Activated naive CD4-positive, alpha-beta T cell treated with anti-CD3 and anti-CD28 coated beads, Interleukin-2, amount 50 U/mL, for 72 hours (primary cell): ENCODE results near the gene PCDHGB3. TPM values are rescaled to one million over a fixed set of nuclear protein-coding genes. Genes with fewer than 3 reads are reported as not detected.
A peak's percentile ranks its signal among the peaks of the same experiment; 100 is the strongest.
"Not testable (repeated sequence)": the region's sequence is repeated elsewhere in the genome, so short reads cannot be mapped to it uniquely, and the experiment has no call there.

Experiments used
- ATAC-seq, 2 donors: fragments of 150-1000 bp; cut with Tn5 transposase; 2 replicates each; pipeline ENCODE4 v1.10.0; 2021; ENCODE audit warnings: mild to moderate bottlenecking in 2 of 2, moderate library complexity in 2 of 2
- DNase-seq, 2 donors: peaks; one replicate each; pipeline ENCODE4 v3.0.0; 2021 to 2022; ENCODE audit warnings: low spot score in 2 of 2
- H3K27ac Mint-ChIP-seq, 2 donors: one replicate each; pipeline ENCODE4 v1.8.0; 2022; ENCODE audit warnings: mild to moderate bottlenecking in 2 of 2, mixed read lengths in 2 of 2
- H3K36me3 Mint-ChIP-seq, 2 donors: one replicate each; pipeline ENCODE4 v1.8.0; 2022; ENCODE audit warnings: mixed read lengths in 2 of 2
- H3K9me3 Mint-ChIP-seq, 2 donors: one replicate each; pipeline ENCODE4 v1.8.0; 2022; ENCODE audit warnings: mixed read lengths in 2 of 2
- total RNA-seq, 2 donors: library from RNA; stranded (reverse); gene quantifications; one replicate each; pipeline ENCODE4 v1.2.3, GENCODE V29; 2022

The PCDHGB3 gene
- total RNA-seq, 2 donors from 2014 or later: 0.09 to 0.14 TPM

- H3K27ac Mint-ChIP-seq: peak within 1 kb of the TSS in 1 of 2 donors; percentile 44
- DNase-seq: no peak
- H3K9me3 Mint-ChIP-seq: peaks cover 4% of the 10 kb centered on the region in 2 donors
- ATAC-seq: no peak
- peaks cover 30 to 31% of the 10 kb centered on the region in 2 donors for H3K36me3 Mint-ChIP-seq
Measured at GRCh38 chr5:141382469-141383294, 12.6 kb downstream of the PCDHGB3 start, which contains the start of gene PCDHGA7. Gene PCDHGA7, plus strand, starts transcription at chr5:141382742. Its CDS starts 158 bp downstream, at chr5:141382900.

GRCh38 chr5:141383345-141383744, 13.3 kb downstream of the PCDHGB3 start:
- DNase-seq: no peak
- no peak for ATAC-seq
- H3K36me3 Mint-ChIP-seq: peaks cover 33% of the 10 kb centered on the region in 2 donors
- H3K9me3 Mint-ChIP-seq: peaks cover 4 to 6% of the 10 kb centered on the region in 2 donors
- H3K27ac Mint-ChIP-seq: no peak overlapping the region

GRCh38 chr5:141384471-141385267, 14.6 kb downstream of the PCDHGB3 start:
- ATAC-seq (no peak), DNase-seq (no peak)
- Mint-ChIP-seq H3K36me3 (peaks cover 44 to 46% of the 10 kb centered on the region in 2 donors), H3K9me3 (peaks cover 12 to 14% of the 10 kb centered on the region in 2 donors), H3K27ac (no peak overlapping the region)

- peak; percentile 68 to 75 for ATAC-seq
- DNase-seq, H3K27ac Mint-ChIP-seq: not testable (repeated sequence)
- Mint-ChIP-seq H3K36me3 (peaks cover 51 to 53% of the 10 kb centered on the region in 2 donors), H3K9me3 (peaks cover 19 to 25% of the 10 kb centered on the region in 2 donors)
Measured at GRCh38 chr5:141387557-141388311, 17.7 kb downstream of the PCDHGB3 start, which contains the start of gene PCDHGB4. Gene PCDHGB4, plus strand, starts transcription at chr5:141387698. Its CDS starts 187 bp downstream, at chr5:141387885.

- no peak for DNase-seq
- Mint-ChIP-seq H3K9me3 (peaks cover 15 to 23% of the 10 kb centered on the region in 2 donors), H3K27ac (no peak overlapping the region), H3K36me3 (peaks cover 49 to 53% of the 10 kb centered on the region in 2 donors)
- ATAC-seq: no peak
Measured at GRCh38 chr5:141388661-141389060, 18.6 kb downstream of the PCDHGB3 start.

GRCh38 chr5:141389153-141390042, 19.4 kb downstream of the PCDHGB3 start:
- H3K36me3 Mint-ChIP-seq: peaks cover 50 to 56% of the 10 kb centered on the region in 2 donors
- peak overlapping the region in 1 of 2 donors; percentile 44 for H3K27ac Mint-ChIP-seq
- no peak for ATAC-seq
- peaks cover 21 to 27% of the 10 kb centered on the region in 2 donors for H3K9me3 Mint-ChIP-seq
- DNase-seq: no peak

GRCh38 chr5:141392429-141393198, 22.6 kb downstream of the PCDHGB3 start, which contains the start of gene PCDHGA8:
Gene PCDHGA8, plus strand, starts transcription at chr5:141392633. Its CDS starts 181 bp downstream, at chr5:141392814.
- Mint-ChIP-seq H3K36me3 (peaks cover 46 to 51% of the 10 kb centered on the region in 2 donors), H3K27ac (no peak within 1 kb of the TSS), H3K9me3 (peaks cover 21 to 27% of the 10 kb centered on the region in 2 donors)
- DNase-seq: no peak
- ATAC-seq: no peak

GRCh38 chr5:141393267-141393666, 23.2 kb downstream of the PCDHGB3 start:
- H3K27ac Mint-ChIP-seq: no peak overlapping the region

GRCh38 chr5:141394401-141395187, 24.6 kb downstream of the PCDHGB3 start:
- not testable (repeated sequence) for DNase-seq, ATAC-seq
- Mint-ChIP-seq H3K27ac (peak overlapping the region in 1 of 2 donors; percentile 5), H3K9me3 (peaks cover 11 to 20% of the 10 kb centered on the region in 2 donors), H3K36me3 (peaks cover 41 to 46% of the 10 kb centered on the region in 2 donors)

More at GRCh38 chr5:141393267-141393666, 23.2 kb downstream of the PCDHGB3 start:
- Mint-ChIP-seq H3K9me3 (peaks cover 20 to 27% of the 10 kb centered on the region in 2 donors), H3K36me3 (peaks cover 45 to 48% of the 10 kb centered on the region in 2 donors)
- no peak for DNase-seq
- ATAC-seq: no peak

- peaks cover 10 to 12% of the 10 kb centered on the region in 2 donors for H3K9me3 Mint-ChIP-seq
- peaks cover 40 to 49% of the 10 kb centered on the region in 2 donors for H3K36me3 Mint-ChIP-seq
- peak; percentile 71 to 82 for ATAC-seq
- not testable (repeated sequence) for H3K27ac Mint-ChIP-seq, DNase-seq
Measured at GRCh38 chr5:141397756-141398551, 27.9 kb downstream of the PCDHGB3 start, which contains the start of gene PCDHGB5. Gene PCDHGB5, plus strand, starts transcription at chr5:141397947. Its CDS starts 181 bp downstream, at chr5:141398128.

- no peak for ATAC-seq
- H3K36me3 Mint-ChIP-seq: peaks cover 38 to 47% of the 10 kb centered on the region in 2 donors
- no peak for DNase-seq
- no peak overlapping the region for H3K27ac Mint-ChIP-seq
- H3K9me3 Mint-ChIP-seq: peaks cover 10 to 12% of the 10 kb centered on the region in 2 donors
Measured at GRCh38 chr5:141398608-141399007, 28.6 kb downstream of the PCDHGB3 start.

GRCh38 chr5:141399555-141400258, 29.7 kb downstream of the PCDHGB3 start:
- peaks cover 38 to 49% of the 10 kb centered on the region in 2 donors for H3K36me3 Mint-ChIP-seq
- ATAC-seq: no peak
- DNase-seq: no peak
- H3K27ac Mint-ChIP-seq: peak overlapping the region in 1 of 2 donors; percentile 47
- peaks cover 8 to 10% of the 10 kb centered on the region in 2 donors for H3K9me3 Mint-ChIP-seq
